ENCODE results near the gene NR1I3. TPM values are rescaled to one million over a fixed set of nuclear protein-coding genes. Genes with fewer than 3 reads are reported as not detected.
"Not testable (repeated sequence)": the region's sequence is repeated elsewhere in the genome, so short reads cannot be mapped to it uniquely, and the experiment has no call there.

The NR1I3 gene
- total RNA-seq, 1 donor from 2014 or later = not detected

GRCh38 chr1:161258439-161259344, 20.7 kb upstream of the NR1I3 start, which contains the start of gene PCP4L1:
Gene PCP4L1 (plus strand): TSS chr1:161258745. CDS start chr1:161258975, 230 bp downstream.
- H3K27me3 Mint-ChIP-seq (ENCODE audit: low read depth) = peaks cover 55% of the 10 kb centered on the region
- DNase-seq (ENCODE audit: low read depth, low spot score) = peak; percentile 66
- H3K27ac Mint-ChIP-seq (ENCODE audit: unreplicated experiment) = no peak within 1 kb of the TSS
- peaks cover 17% of the 10 kb centered on the region for H3K4me1 Mint-ChIP-seq
- no peak for TF ChIP-seq CTCF (conservative IDR thresholded peaks at IDR 0.05)
- H3K9me3 Mint-ChIP-seq = peaks cover 10% of the 10 kb centered on the region
- H3K4me3 Mint-ChIP-seq = peak within 1 kb of the TSS; percentile 83
- peaks cover 6% of the 10 kb centered on the region for H3K36me3 Mint-ChIP-seq (ENCODE audit: low read depth)

GRCh38 chr1:161257109-161257508, 19.1 kb upstream of the NR1I3 start:
- H3K4me1 Mint-ChIP-seq = peaks cover 17% of the 10 kb centered on the region
- peaks cover 48% of the 10 kb centered on the region for H3K27me3 Mint-ChIP-seq (ENCODE audit: low read depth)
- not testable (repeated sequence) for H3K36me3 Mint-ChIP-seq (ENCODE audit: low read depth); DNase-seq (ENCODE audit: low read depth, low spot score); H3K9me3 Mint-ChIP-seq; H3K4me3 Mint-ChIP-seq; H3K27ac Mint-ChIP-seq (ENCODE audit: unreplicated experiment)

- DNase-seq (ENCODE audit: low read depth, low spot score); H3K9me3 Mint-ChIP-seq; H3K4me3 Mint-ChIP-seq; H3K27ac Mint-ChIP-seq (ENCODE audit: unreplicated experiment); H3K36me3 Mint-ChIP-seq (ENCODE audit: low read depth): not testable (repeated sequence)
- peaks cover 14% of the 10 kb centered on the region for H3K4me1 Mint-ChIP-seq
- peaks cover 38% of the 10 kb centered on the region for H3K27me3 Mint-ChIP-seq (ENCODE audit: low read depth)
Observed at GRCh38 chr1:161255955-161256520, 18.0 kb upstream of the NR1I3 start.

- H3K4me1 Mint-ChIP-seq = peaks cover 14% of the 10 kb centered on the region
- H3K4me3 Mint-ChIP-seq; DNase-seq (ENCODE audit: low read depth, low spot score); H3K27ac Mint-ChIP-seq (ENCODE audit: unreplicated experiment); H3K9me3 Mint-ChIP-seq; H3K36me3 Mint-ChIP-seq (ENCODE audit: low read depth): not testable (repeated sequence)
- peaks cover 30% of the 10 kb centered on the region for H3K27me3 Mint-ChIP-seq (ENCODE audit: low read depth)
Observed at GRCh38 chr1:161255302-161255701, 17.3 kb upstream of the NR1I3 start.

- Mint-ChIP-seq H3K9me3 (peaks cover 5% of the 10 kb centered on the region), H3K27ac (ENCODE audit: unreplicated experiment) (no peak overlapping the region), H3K4me1 (no peaks in the 10 kb centered on the region), H3K4me3 (no peak overlapping the region), H3K27me3 (ENCODE audit: low read depth) (peaks cover 2% of the 10 kb centered on the region), H3K36me3 (ENCODE audit: low read depth) (no peaks in the 10 kb centered on the region)
- TF ChIP-seq CTCF (conservative IDR thresholded peaks at IDR 0.05) = no peak
- no peak for DNase-seq (ENCODE audit: low read depth, low spot score)
Observed at GRCh38 chr1:161251579-161251978, 13.6 kb upstream of the NR1I3 start.

GRCh38 chr1:161250829-161251228, 12.8 kb upstream of the NR1I3 start:
- H3K9me3 Mint-ChIP-seq = peaks cover 3% of the 10 kb centered on the region
- H3K36me3 Mint-ChIP-seq (ENCODE audit: low read depth) = no peaks in the 10 kb centered on the region
- no peak overlapping the region for H3K4me3 Mint-ChIP-seq
- no peaks in the 10 kb centered on the region for H3K4me1 Mint-ChIP-seq
- DNase-seq (ENCODE audit: low read depth, low spot score) = no peak
- no peak for TF ChIP-seq CTCF (conservative IDR thresholded peaks at IDR 0.05)
- no peaks in the 10 kb centered on the region for H3K27me3 Mint-ChIP-seq (ENCODE audit: low read depth)
- no peak overlapping the region for H3K27ac Mint-ChIP-seq (ENCODE audit: unreplicated experiment)

- H3K36me3 Mint-ChIP-seq (ENCODE audit: low read depth); H3K27ac Mint-ChIP-seq (ENCODE audit: unreplicated experiment); H3K27me3 Mint-ChIP-seq (ENCODE audit: low read depth); H3K4me3 Mint-ChIP-seq; DNase-seq (ENCODE audit: low read depth, low spot score); H3K4me1 Mint-ChIP-seq; H3K9me3 Mint-ChIP-seq: not testable (repeated sequence)
Observed at GRCh38 chr1:161250100-161250499, 12.1 kb upstream of the NR1I3 start.
